NCI-H1436 (cell line): ENCODE measurements around the gene THADA.

Experiments
- DNase-seq: peaks from one replicate; lab custom pipeline; 2025; lab: John Stamatoyannopoulos, UW

THADA gene

DNA sequence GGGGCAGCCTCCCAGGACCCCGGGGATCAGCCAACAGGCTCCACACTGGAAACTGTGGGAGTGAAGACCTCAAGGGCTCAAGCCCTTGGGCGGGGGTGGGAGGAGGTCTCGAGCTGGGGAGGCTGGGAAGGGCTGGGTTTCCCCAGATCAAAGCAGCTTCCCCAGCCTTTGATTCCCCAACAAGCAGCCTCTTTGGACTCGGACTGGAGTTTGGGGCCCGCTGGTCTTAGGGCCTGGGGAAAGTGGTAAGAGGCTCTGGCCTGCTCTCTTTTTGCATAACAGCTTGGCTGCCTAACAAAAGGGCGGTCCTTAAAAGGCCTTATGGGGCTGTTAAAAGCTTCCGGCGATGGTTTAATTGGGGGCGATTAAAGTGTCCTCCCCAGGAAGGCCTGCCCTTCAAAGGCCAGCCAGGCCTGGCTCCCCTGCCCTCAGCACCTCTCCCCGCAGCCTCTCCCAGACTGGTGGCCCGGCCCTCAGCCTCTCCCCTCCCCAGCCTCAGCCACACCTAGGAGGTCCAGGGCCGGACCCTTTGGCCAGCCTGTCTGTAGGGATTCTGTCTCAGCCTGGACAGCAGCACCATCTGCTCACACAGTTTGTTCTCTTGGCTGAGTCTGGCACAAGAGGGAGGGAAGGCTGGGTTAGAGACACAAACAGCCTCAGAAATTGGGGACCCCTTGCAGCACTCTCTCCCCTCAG, 409.0 kb downstream of the THADA start:
- DNase-seq: no peak

- no peak for DNase-seq
Observed at GRCh38 chr2:43186321-43186678, 409.5 kb downstream of the THADA start.

- no peak for DNase-seq
Observed at GRCh38 chr2:43185146-43185545, 410.7 kb downstream of the THADA start.

DNA sequence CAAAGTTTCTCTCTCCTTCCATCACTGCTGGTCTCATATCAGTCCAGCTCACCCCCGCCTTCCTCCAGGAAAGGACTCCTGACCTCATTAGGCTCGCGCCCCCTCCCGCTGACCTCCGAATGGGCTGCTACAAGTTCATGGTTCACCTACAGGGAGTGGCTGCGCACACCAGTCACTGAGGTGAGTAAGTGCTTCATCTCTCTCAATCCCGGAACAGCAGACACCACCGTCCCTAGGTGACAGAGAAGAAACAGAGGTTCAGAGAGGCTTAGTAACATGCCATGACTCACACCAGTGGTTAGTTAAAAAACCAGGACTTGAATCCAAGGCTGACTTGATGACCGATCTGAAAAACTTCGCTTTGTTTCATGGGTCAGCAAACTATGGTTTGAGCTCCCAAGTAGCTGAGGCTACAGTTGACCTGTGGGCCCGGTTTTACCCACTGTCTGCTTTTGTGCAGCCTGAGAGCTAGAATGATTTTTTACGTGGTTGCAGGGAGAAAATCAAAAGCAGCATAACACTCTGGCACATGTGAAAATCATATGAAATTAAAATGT, 411.4 kb downstream of the THADA start:
- no peak for DNase-seq

DNA sequence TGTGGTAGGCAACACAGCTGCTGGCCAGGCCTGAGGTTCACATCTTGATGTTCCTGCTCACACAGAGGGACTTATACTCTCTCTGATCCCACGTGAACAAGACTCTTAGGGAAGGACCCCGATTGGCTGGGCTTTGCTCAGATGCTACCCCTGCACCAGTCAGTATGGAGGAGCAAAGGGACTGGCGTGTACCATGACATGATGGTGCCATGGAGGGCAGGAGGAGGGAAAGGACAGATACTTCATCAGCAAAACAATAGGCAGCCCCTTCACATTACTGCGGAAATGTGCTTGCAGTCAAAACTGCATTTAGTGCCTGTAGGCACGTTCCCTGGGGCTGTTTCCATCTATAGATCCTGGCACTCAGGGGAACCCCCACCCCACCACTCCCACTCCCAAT, 412.1 kb downstream of the THADA start:
- DNase-seq: no peak

DNA sequence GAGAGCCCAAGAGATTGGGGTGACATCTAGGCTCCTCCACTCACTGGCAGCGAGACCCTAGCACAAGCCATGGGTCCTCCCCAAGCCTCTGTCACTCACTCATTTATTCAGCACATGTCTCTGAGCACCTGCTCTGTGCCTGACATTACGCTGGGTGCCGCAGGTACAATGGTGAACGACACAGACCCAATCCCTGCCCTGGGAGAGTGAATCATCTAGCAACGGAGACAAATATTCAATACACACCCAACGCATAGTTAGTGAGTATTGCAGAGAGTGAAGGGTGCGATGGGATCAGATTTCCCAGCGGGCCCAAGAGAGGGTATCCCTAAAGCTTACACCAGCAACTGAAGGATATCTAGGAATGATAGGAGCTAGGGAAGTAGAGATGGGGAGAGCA, 414.9 kb downstream of the THADA start:
- DNase-seq: no peak
